Anterior cingulate cortex (tissue), 58 donors: Measurements from ENCODE around the gene RASSF1.

Experiments used
- DNase-seq, 58 donors: peaks; one replicate each; lab custom pipeline; 2025; lab: John Stamatoyannopoulos, UW

RASSF1 gene

GRCh38 chr3:50326182-50326541 is 14.5 kb downstream of the RASSF1 start:
- no peak for DNase-seq

GRCh38 chr3:50325497-50326181 is 15.0 kb downstream of the RASSF1 start:
- DNase-seq, result no peak

GRCh38 chr3:50325113-50325480 is 15.5 kb downstream of the RASSF1 start:
- DNase-seq, result no peak

- peak in 47 of 58 donors; percentile 20 to 77 (median 50) for DNase-seq
These were observed 16.1 kb downstream of the RASSF1 start for GRCh38 chr3:50324351-50325112.

- no peak for DNase-seq
These were observed 16.9 kb downstream of the RASSF1 start for GRCh38 chr3:50323614-50324199.

GRCh38 chr3:50323092-50323600 is 17.5 kb downstream of the RASSF1 start:
- peak in 1 of 58 donors; percentile 9 for DNase-seq

GRCh38 chr3:50322386-50323091 is 18.1 kb downstream of the RASSF1 start, which contains the start of gene HYAL2:
Gene HYAL2, minus strand, starts transcription at chr3:50322745. Its CDS starts 2,256 bp downstream, at chr3:50320489.
- DNase-seq, result no peak

GRCh38 chr3:50322115-50322385 is 18.6 kb downstream of the RASSF1 start:
- DNase-seq, result no peak

- DNase-seq, result peak; percentile 52 to 96 (median 89)
These were observed 19.1 kb downstream of the RASSF1 start for GRCh38 chr3:50321336-50322114.

GRCh38 chr3:50320853-50321335 is 19.7 kb downstream of the RASSF1 start:
- peak in 57 of 58 donors; percentile 43 to 96 (median 85) for DNase-seq

GRCh38 chr3:50319894-50320625 is 20.6 kb downstream of the RASSF1 start:
- DNase-seq, result no peak

GRCh38 chr3:50319181-50319893 is 21.3 kb downstream of the RASSF1 start:
- DNase-seq, result no peak

GRCh38 chr3:50318615-50319014 is 22.0 kb downstream of the RASSF1 start:
- DNase-seq, result no peak

GRCh38 chr3:50318163-50318562 is 22.5 kb downstream of the RASSF1 start:
- DNase-seq, result no peak

GRCh38 chr3:50317300-50317699 is 23.3 kb downstream of the RASSF1 start:
- peak in 1 of 58 donors; percentile 25 for DNase-seq

- no peak for DNase-seq
These were observed 23.9 kb downstream of the RASSF1 start for GRCh38 chr3:50316657-50317242.

GRCh38 chr3:50314816-50315215 is 25.8 kb downstream of the RASSF1 start:
- DNase-seq, result no peak

GRCh38 chr3:50314342-50314741 is 26.3 kb downstream of the RASSF1 start:
- no peak for DNase-seq
